ENCODE measurements around the gene ECSCR.

Gene ECSCR

GRCh38 chr5:139473565-139473964 is 11.0 kb upstream of the ECSCR start:
- DNase-seq = no peak

GRCh38 chr5:139473105-139473504 is 10.6 kb upstream of the ECSCR start:
- DNase-seq = no peak

GRCh38 chr5:139472386-139473030 is 10.0 kb upstream of the ECSCR start:
- no peak for DNase-seq

GRCh38 chr5:139470821-139471300 is 8.3 kb upstream of the ECSCR start, which contains the start of gene SMIM33:
Gene SMIM33 (plus strand): TSS chr5:139471004. CDS start chr5:139471122, 118 bp downstream.
- DNase-seq = peak in 1 of 2 donors; percentile 53

GRCh38 chr5:139468421-139468931 is 5.9 kb upstream of the ECSCR start:
- no peak for DNase-seq

- no peak for DNase-seq
Measured at GRCh38 chr5:139461698-139462097, 845 bp downstream of the ECSCR start.

GRCh38 chr5:139461176-139461575 is 1.4 kb downstream of the ECSCR start:
- DNase-seq = no peak

GRCh38 chr5:139460455-139460854 is 2.1 kb downstream of the ECSCR start:
- no peak for DNase-seq

GRCh38 chr5:139459451-139459934 is 3.0 kb downstream of the ECSCR start:
- no peak for DNase-seq

GRCh38 chr5:139458580-139459407 is 3.7 kb downstream of the ECSCR start:
- DNase-seq = peak in 1 of 2 donors; percentile 90

GRCh38 chr5:139457653-139458306 is 4.8 kb downstream of the ECSCR start:
- no peak for DNase-seq

- no peak for DNase-seq
Measured at GRCh38 chr5:139457241-139457640, 5.3 kb downstream of the ECSCR start.

GRCh38 chr5:139456776-139457175 is 5.8 kb downstream of the ECSCR start:
- no peak for DNase-seq

- no peak for DNase-seq
Measured at GRCh38 chr5:139454568-139455290, 7.8 kb downstream of the ECSCR start.

GRCh38 chr5:139453683-139454567 is 8.6 kb downstream of the ECSCR start:
- DNase-seq = no peak

- DNase-seq = no peak
Measured at GRCh38 chr5:139451878-139452660, 10.5 kb downstream of the ECSCR start.

- DNase-seq = no peak
Measured at GRCh38 chr5:139451176-139451575, 11.4 kb downstream of the ECSCR start.

GRCh38 chr5:139446956-139447779 is 15.4 kb downstream of the ECSCR start:
- DNase-seq = no peak

- no peak for DNase-seq
Measured at GRCh38 chr5:139445325-139446170, 17.0 kb downstream of the ECSCR start.

All from bone marrow (tissue), 2 donors.